GM12878 (cell line): Measurements from ENCODE around the gene ACKR1. TPM values are rescaled to one million over a fixed set of nuclear protein-coding genes. Genes with fewer than 3 reads are reported as not detected.

Source experiments
- BCLAF1 ChIP-seq: fragments of 450-650 bp; IDR thresholded peaks from 2 replicates; pipeline ENCODE4 v1.6.1; 2017; ENCODE audit warnings: antibody characterized with exemption, mild to moderate bottlenecking, moderate library complexity
- BRCA1 ChIP-seq: IDR thresholded peaks from 2 replicates; pipeline ENCODE4 v1.6.1; 2011; ENCODE audit warnings: low read depth, low read length, improper control_type of control experiment
- ELK1 ChIP-seq: IDR thresholded peaks from 2 replicates; pipeline ENCODE4 v1.6.1; 2012; ENCODE audit warnings: low read depth, low read length, improper control_type of control experiment
- ESRRA ChIP-seq: IDR thresholded peaks from 2 replicates; pipeline ENCODE4 v1.6.1; 2012; ENCODE audit warnings: mild to moderate bottlenecking, low read length, improper control_type of control experiment
- KAT2A ChIP-seq: conservative IDR thresholded peaks from 2 replicates; pipeline ENCODE4 v1.6.1; 2011; ENCODE audit warnings: low read depth, low read length; ENCODE audit not compliant: control insufficient read depth
- NFIC ChIP-seq: IDR thresholded peaks from 2 replicates; pipeline ENCODE4 v1.6.1; 2012; ENCODE audit warnings: low read depth, mild to moderate bottlenecking, inconsistent platforms, low read length, moderate library complexity
- NFYA ChIP-seq: IDR thresholded peaks from 2 replicates; pipeline ENCODE4 v1.6.1; 2011; ENCODE audit warnings: low read depth, mild to moderate bottlenecking, low read length, improper control_type of control experiment, borderline replicate concordance
- PRDM15 ChIP-seq: fragments of 450-650 bp; formaldehyde crosslinking; IDR thresholded peaks from 2 replicates; pipeline ENCODE4 v1.4.0; 2020; ENCODE audit warnings: mild to moderate bottlenecking, moderate library complexity
- ZNF592 ChIP-seq: fragments of 450-650 bp; IDR thresholded peaks from 2 replicates; pipeline ENCODE4 v1.6.1; 2017; ENCODE audit warnings: mild to moderate bottlenecking, moderate library complexity
- ZNF622 ChIP-seq: fragments of 450-650 bp; IDR thresholded peaks from 2 replicates; pipeline ENCODE4 v1.6.1; 2017; ENCODE audit warnings: mild to moderate bottlenecking, inconsistent platforms
- polyA plus RNA-seq, 11 experiments: library from polyadenylated mRNA; depleted of rRNA in 4 of 11; unstranded in 6 of 11; stranded (reverse) in 5 of 11; fragments of >200 nt; fragmentation: Nextera tagmentation in 4 of 11; fragmentation: Illumina TruSeq in 1 of 11; extraction: Ambion mirVana in 4 of 11; extraction: Trizol in 1 of 11; gene quantifications; 1 replicate in 1 of 11; 2 replicates in 10 of 11; pipeline versions ENCODE4 v1.2.1 to v1.2.3, GENCODE V29; 2011 to 2016; ENCODE audit warnings: inconsistent platforms in 2 of 11, missing spikeins in 2 of 11, low read depth in 1 of 11
- total RNA-seq, 4 experiments: library from RNA; depleted of rRNA in 3 of 4; stranded (reverse); fragments of >200 nt in 3 of 4; fragmentation: Illumina TruSeq in 1 of 4; extraction: Trizol in 1 of 4; gene quantifications; 2 replicates each; pipeline versions ENCODE4 v1.2.1 to v1.2.3, GENCODE V29; 2013 to 2021

Gene ACKR1
- total and polyA plus RNA-seq, 10 of the 15 experiments (the other 5 are each of a cell fraction or from before 2014, with no cell fraction given): 0.06 to 1.8 (median 0.38) TPM; not detected in 1

GRCh38 chr1:159171254-159171687 is 33.4 kb upstream of the ACKR1 start, which contains the start of gene CADM3 (continued):
- no peak for TF ChIP-seq ZNF592
- TF ChIP-seq BRCA1: no peak
- TF ChIP-seq BCLAF1: no peak
- no peak for TF ChIP-seq NFYA
- TF ChIP-seq ESRRA: no peak
- TF ChIP-seq KAT2A: no peak
- no peak for TF ChIP-seq NFIC
- no peak for TF ChIP-seq ELK1
- no peak for TF ChIP-seq PRDM15 (CRISPR knock-in tag)
- no peak for TF ChIP-seq ZNF622
